A549 (cell line): Measurements from ENCODE around the gene ADD3. TPM values are rescaled to one million over a fixed set of nuclear protein-coding genes. Genes with fewer than 3 reads are reported as not detected.
A peak's percentile ranks its signal among the peaks of the same experiment; 100 is the strongest.

ENCODE experiments used
- ATAC-seq, 2 experiments: fragments of 200-7000 bp in 1 of 2; fragments of >200 bp in 1 of 2; cut with Nextera tagmentation in 1 of 2; cut with Tn5 transposase in 1 of 2; 3 replicates each; pipeline versions ENCODE4 v1.8.0 to v1.9.1; 2018 to 2020; ENCODE audit warnings: mild to moderate bottlenecking in 1 of 2, moderate library complexity in 1 of 2
- CTCF ChIA-PET: fragments of 300-600 bp; sonication (Branson Sonifier 250); formaldehyde crosslinking; extraction: SDS; loops from one replicate; lab custom pipeline; 2021; ENCODE audit warnings: antibody characterized with exemption, inconsistent platforms; lab: Yijun Ruan, JAX
- POLR2A ChIA-PET: fragments of 350-600 bp; formaldehyde crosslinking; extraction: SDS; loops from one replicate; lab custom pipeline; 2021; ENCODE audit warnings: antibody characterized with exemption, inconsistent platforms; lab: Yijun Ruan, JAX
- DNase-seq, 2 experiments: peaks; one replicate each; pipeline versions ENCODE4 v3.0.0 to v3.0.0-alpha.2; 2011 to 2016; ENCODE audit warnings: low read depth in 1 of 2, low spot score in 1 of 2
- FAIRE-seq: peaks from 2 replicates; lab custom pipeline; 2011; peaks lifted over from hg19 to GRCh38; lab: Jason Lieb, UNC
- H3K27ac ChIP-seq, 2 experiments: fragments of >200 bp; sonication (Bioruptor Twin); formaldehyde crosslinking; 3 replicates each; pipeline ENCODE4 v1.5.1; 2016 to 2017
- H3K4me1 ChIP-seq: fragments of >200 bp; sonication (Bioruptor Twin); formaldehyde crosslinking; 3 replicates; pipeline ENCODE4 v1.6.1; 2016
- H3K4me2 ChIP-seq: fragments of >200 bp; sonication (Bioruptor Twin); formaldehyde crosslinking; 3 replicates; pipeline ENCODE4 v1.6.1; 2016
- H3K4me3 ChIP-seq: fragments of >200 bp; sonication (Bioruptor Twin); formaldehyde crosslinking; 3 replicates; pipeline ENCODE4 v1.5.1; 2016
- H3K9me3 ChIP-seq: fragments of >200 bp; sonication (Bioruptor Twin); formaldehyde crosslinking; 3 replicates; pipeline ENCODE4 v1.6.1; 2016
- CBX2 ChIP-seq: fragments of 200-600 bp; sonication (generic); IDR thresholded peaks from 2 replicates; pipeline ENCODE4 v1.6.1; 2016; ENCODE audit warnings: low read depth, mild to moderate bottlenecking, borderline replicate concordance
- CHD4 ChIP-seq: fragments of 200-600 bp; sonication (generic); IDR thresholded peaks from 2 replicates; pipeline ENCODE4 v1.6.1; 2016; ENCODE audit warnings: antibody characterized with exemption, mild to moderate bottlenecking, borderline replicate concordance
- EHF ChIP-seq: fragments of 250-450 bp; sonication (Bioruptor Pico); IDR thresholded peaks from 2 replicates; pipeline ENCODE4 v1.5.0; 2020; ENCODE audit warnings: mild to moderate bottlenecking
- EP300 ChIP-seq, 2 experiments: fragments of >200 bp; sonication (Bioruptor Twin); formaldehyde crosslinking; IDR thresholded peaks; 2 replicates in 1 of 2; 3 replicates in 1 of 2; pipeline ENCODE4 v1.6.1; 2016 to 2017
- ESRRA ChIP-seq: fragments of 150-350 bp; IDR thresholded peaks from 2 replicates; pipeline ENCODE4 v1.6.1; 2014; ENCODE audit warnings: mild to moderate bottlenecking, low read length, borderline replicate concordance
- FOSB ChIP-seq: fragments of 250-450 bp; sonication (Bioruptor Pico); IDR thresholded peaks from 2 replicates; pipeline ENCODE4 v1.5.0; 2020; ENCODE audit warnings: mild to moderate bottlenecking, moderate library complexity
- FOSL2 ChIP-seq, 2 experiments: fragments of 450-650 bp in 1 of 2; fragments of >200 bp in 1 of 2; sonication (Bioruptor Twin) in 1 of 2; formaldehyde crosslinking; IDR thresholded peaks; 2 replicates each; pipeline versions ENCODE4 v1.5.0 to v1.6.1; 2016 to 2020; ENCODE audit warnings: mild to moderate bottlenecking in 1 of 2, moderate library complexity in 1 of 2
- HDAC2 ChIP-seq: fragments of 200-600 bp; sonication (generic); IDR thresholded peaks from 2 replicates; pipeline ENCODE4 v1.6.1; 2016
- JUN ChIP-seq, 2 experiments: fragments of >200 bp; sonication (Bioruptor Twin); formaldehyde crosslinking; IDR thresholded peaks; 2 replicates in 1 of 2; 3 replicates in 1 of 2; pipeline ENCODE4 v1.6.1; 2016 to 2017
- KDM1A ChIP-seq: fragments of 200-600 bp; sonication (generic); IDR thresholded peaks from 2 replicates; pipeline ENCODE4 v1.6.1; 2016; ENCODE audit warnings: low read depth, mild to moderate bottlenecking
- KDM5A ChIP-seq: fragments of 200-600 bp; sonication (generic); IDR thresholded peaks from 2 replicates; pipeline ENCODE4 v1.6.1; 2016; ENCODE audit warnings: antibody characterized with exemption, mild to moderate bottlenecking
- NPAS2 ChIP-seq: fragments of 250-450 bp; sonication (Bioruptor Pico); IDR thresholded peaks from 2 replicates; pipeline ENCODE4 v1.8.0; 2022; ENCODE audit warnings: mild to moderate bottlenecking, moderate library complexity, borderline replicate concordance
- POLR2A ChIP-seq: IDR thresholded peaks from 2 replicates; pipeline ENCODE4 v1.6.1; 2012; ENCODE audit warnings: mild to moderate bottlenecking, low read length
- POLR2AphosphoS2 ChIP-seq: conservative IDR thresholded peaks from 2 replicates; pipeline ENCODE4 v1.6.1; 2012; ENCODE audit warnings: low read length, improper control_type of control experiment, inconsistent platforms
- RAD21 ChIP-seq, 2 experiments: fragments of >200 bp in 1 of 2; sonication (Bioruptor Twin) in 1 of 2; formaldehyde crosslinking in 1 of 2; IDR thresholded peaks in 1 of 2; conservative IDR thresholded peaks in 1 of 2; 2 replicates in 1 of 2; 3 replicates in 1 of 2; pipeline ENCODE4 v1.6.1; 2012 to 2018; ENCODE audit warnings: inconsistent platforms in 1 of 2
- RARB ChIP-seq: fragments of 250-450 bp; sonication (Bioruptor Pico); IDR thresholded peaks from 2 replicates; pipeline ENCODE4 v1.8.0; 2021; ENCODE audit warnings: mild to moderate bottlenecking, moderate library complexity
- RCOR1 ChIP-seq: fragments of 150-350 bp; IDR thresholded peaks from 2 replicates; pipeline ENCODE4 v1.6.1; 2014; ENCODE audit warnings: antibody characterized with exemption, low read length, low read depth
- SMC3 ChIP-seq: fragments of >200 bp; sonication (Bioruptor Twin); formaldehyde crosslinking; IDR thresholded peaks from 3 replicates; pipeline ENCODE4 v1.6.1; 2018; ENCODE audit warnings: inconsistent platforms
- TFCP2L1 ChIP-seq: fragments of 250-450 bp; sonication (Bioruptor Pico); IDR thresholded peaks from 2 replicates; pipeline ENCODE4 v1.5.0; 2021; ENCODE audit warnings: mild to moderate bottlenecking
- ZFP36 ChIP-seq: fragments of 450-650 bp; IDR thresholded peaks from 2 replicates; pipeline ENCODE4 v1.6.1; 2014; ENCODE audit warnings: borderline replicate concordance; ENCODE audit not compliant: partially characterized antibody
- ZSCAN20 ChIP-seq: fragments of 250-450 bp; sonication (Bioruptor Pico); IDR thresholded peaks from 2 replicates; pipeline ENCODE4 v1.8.0; 2022; ENCODE audit warnings: mild to moderate bottlenecking, moderate library complexity
- WGBS: methylation state at CpG from one replicate; pipeline ENCODE4 v1.1.6; 2017; ENCODE audit errors: missing lambda C conversion rate; 5-methylcytosine and 5-hydroxymethylcytosine counted together
- polyA plus RNA-seq, 4 experiments: library from polyadenylated mRNA; depleted of rRNA in 3 of 4; stranded (reverse); fragments of >200 nt; fragmentation: RNase III in 1 of 4; extraction: RNeasy Plus Mini Kit Qiagen cat#74134 plus additional on column Dnase treatment in 1 of 4; gene quantifications; 2 replicates in 3 of 4; 3 replicates in 1 of 4; pipeline ENCODE4 v1.2.3, GENCODE V29; 2011 to 2017
- TF ChIP-seq, protein P1 (sequence below): fragments of >200 bp; sonication (Bioruptor Twin); formaldehyde crosslinking; IDR thresholded peaks from 3 replicates; pipeline ENCODE4 v1.6.1; 2016
- TF ChIP-seq, protein P2 (sequence below): fragments of >200 bp; sonication (Bioruptor Twin); formaldehyde crosslinking; IDR thresholded peaks from 2 replicates; pipeline ENCODE4 v1.6.1; 2016

Gene ADD3
- polyA plus RNA-seq, 2 of the 4 experiments (the other 2 are of a cell fraction) = 9.8 to 48.2 TPM

DNA sequence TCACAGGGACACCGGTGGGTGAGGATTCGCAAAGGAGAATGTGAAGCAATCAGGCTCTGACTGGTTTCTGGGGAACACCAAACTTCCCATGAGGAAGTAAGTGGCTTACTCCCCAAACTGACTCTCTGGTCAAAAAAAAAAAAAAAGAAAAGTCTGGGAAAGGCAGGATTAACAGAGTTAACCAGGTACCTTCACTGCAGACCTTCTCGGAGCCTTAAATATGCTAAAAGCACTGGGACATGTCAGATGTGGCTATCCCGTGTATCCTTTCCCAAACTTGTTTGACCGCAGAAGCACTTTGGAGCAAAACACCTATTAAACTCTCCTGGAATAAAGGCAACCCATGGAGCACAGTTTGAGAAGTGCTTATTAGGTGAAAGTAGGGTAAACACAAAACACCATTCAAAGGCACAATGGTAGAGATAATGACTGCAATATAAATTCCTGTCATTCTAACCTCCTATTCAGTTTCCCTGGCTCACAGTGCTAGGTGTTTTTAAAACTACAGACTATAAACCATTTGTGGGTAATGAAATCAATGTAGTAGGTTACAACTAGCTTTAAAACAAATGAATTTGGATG, 155.5 kb downstream of the ADD3 start:
- peak in 1 of 2 experiments; percentile 25; a peak in 2 of 6 replicates for ATAC-seq
- peaks cover 2% of the 10 kb centered on the region; the same call in 1 of the 3 replicates for H3K9me3 ChIP-seq
- 60% methylated on average over 5 of the region's 5 CpGs for WGBS
- ChIA-PET POLR2A (no interaction called here), CTCF (interaction anchor here (1.1 to 3.2 kb wide), 4 partner anchors 25 to 116 kb away, joined by 3 to 14 read pairs (median 7); no protein-coding TSS in a partner anchor)
- TF ChIP-seq JUN (IDR thresholded peaks at IDR 0.05) (no peak), ZSCAN20 (CRISPR knock-in tag) (no peak), CBX2 (no peak), EHF (CRISPR knock-in tag) (no peak), EP300 (IDR thresholded peaks at IDR 0.05) (no peak), CHD4 (no peak), SMC3 (no peak)
- TF ChIP-seq, protein P1, sequence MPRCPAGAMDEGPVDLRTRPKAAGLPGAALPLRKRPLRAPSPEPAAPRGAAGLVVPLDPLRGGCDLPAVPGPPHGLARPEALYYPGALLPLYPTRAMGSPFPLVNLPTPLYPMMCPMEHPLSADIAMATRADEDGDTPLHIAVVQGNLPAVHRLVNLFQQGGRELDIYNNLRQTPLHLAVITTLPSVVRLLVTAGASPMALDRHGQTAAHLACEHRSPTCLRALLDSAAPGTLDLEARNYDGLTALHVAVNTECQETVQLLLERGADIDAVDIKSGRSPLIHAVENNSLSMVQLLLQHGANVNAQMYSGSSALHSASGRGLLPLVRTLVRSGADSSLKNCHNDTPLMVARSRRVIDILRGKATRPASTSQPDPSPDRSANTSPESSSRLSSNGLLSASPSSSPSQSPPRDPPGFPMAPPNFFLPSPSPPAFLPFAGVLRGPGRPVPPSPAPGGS = no peak
- no peak overlapping the region for H3K27ac ChIP-seq
- FAIRE-seq = no peak
- no peak for DNase-seq
- H3K4me1 ChIP-seq = no peaks in the 10 kb centered on the region
- no peak overlapping the region for H3K4me3 ChIP-seq
- H3K4me2 ChIP-seq = no peak overlapping the region

DNA sequence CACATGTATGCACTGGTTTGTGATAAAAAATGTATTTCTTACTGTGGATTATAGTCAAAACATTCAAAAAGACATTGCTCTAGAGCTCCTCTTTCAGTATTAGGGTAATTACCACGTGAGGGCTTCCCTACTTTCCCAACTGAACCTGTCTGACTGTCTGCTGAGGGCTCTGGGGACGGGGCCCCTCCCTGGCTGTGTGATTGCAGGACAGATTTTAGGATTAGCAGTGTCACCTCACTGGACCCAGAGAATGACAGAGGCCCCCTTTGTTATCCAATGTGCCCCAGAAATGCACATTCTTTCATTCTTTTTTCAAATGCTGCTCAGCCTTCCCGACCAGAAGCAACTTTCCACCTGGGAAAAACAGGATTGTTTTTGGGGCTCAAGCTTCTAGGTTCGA, 156.1 kb downstream of the ADD3 start:
- H3K4me3 ChIP-seq = no peak overlapping the region
- CTCF ChIA-PET = interaction anchor here (1.1 to 3.2 kb wide), 3 partner anchors 26 to 115 kb away, joined by 3 to 14 read pairs (median 10); no protein-coding TSS in a partner anchor
- H3K4me2 ChIP-seq = no peak overlapping the region
- ATAC-seq = no peak
- POLR2A ChIA-PET = no interaction called here
- no peak overlapping the region for H3K27ac ChIP-seq
- no peak for FAIRE-seq
- WGBS = 17% methylated on average over 4 of the region's 4 CpGs
- peaks cover 2% of the 10 kb centered on the region; the same call in 1 of the 3 replicates for H3K9me3 ChIP-seq
- TF ChIP-seq NPAS2 (CRISPR knock-in tag) = no peak
- TF ChIP-seq JUN (IDR thresholded peaks at IDR 0.05) = no peak
- no peaks in the 10 kb centered on the region for H3K4me1 ChIP-seq
- no peak for DNase-seq

DNA sequence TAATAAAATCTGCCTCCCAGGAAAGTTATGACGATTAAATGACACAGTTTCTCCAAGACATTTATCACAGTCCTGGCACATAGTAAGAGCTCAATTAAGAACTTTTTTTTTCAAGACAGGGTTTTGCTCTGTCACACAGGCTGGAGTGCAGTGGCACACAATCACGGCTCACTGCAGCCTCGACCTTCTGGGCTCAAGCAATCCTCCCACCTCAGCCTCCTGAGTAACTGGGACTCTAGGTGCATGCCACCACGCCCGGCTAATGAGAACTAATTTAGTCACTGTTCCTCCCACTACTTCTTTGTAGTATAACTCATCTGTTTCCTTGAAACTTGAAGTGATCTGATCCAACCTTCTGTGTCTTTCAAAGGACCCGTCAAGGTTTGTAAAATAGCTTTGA, 157.5 kb downstream of the ADD3 start:
- DNase-seq = no peak
- no peak overlapping the region for H3K4me3 ChIP-seq
- 44% methylated on average over 6 of the region's 6 CpGs for WGBS
- no peak for ATAC-seq
- H3K4me1 ChIP-seq = 0 out of 3 replicates have a peak, but pooled peaks cover under 1% of the 10 kb centered on the region
- H3K4me2 ChIP-seq = no peak overlapping the region
- FAIRE-seq = no peak
- ChIA-PET POLR2A (no interaction called here), CTCF (interaction anchor here (0.6 to 3.2 kb wide), 4 partner anchors 24 to 703 kb away, joined by 3 to 14 read pairs (median 7); no protein-coding TSS in a partner anchor)
- H3K27ac ChIP-seq = no peak overlapping the region
- no peak for TF ChIP-seq POLR2AphosphoS2
- TF ChIP-seq, protein P1 = no peak
- no peak for TF ChIP-seq EHF (CRISPR knock-in tag)
- no peak for TF ChIP-seq RCOR1
- peaks cover 2% of the 10 kb centered on the region; the same call in 1 of the 3 replicates for H3K9me3 ChIP-seq

DNA sequence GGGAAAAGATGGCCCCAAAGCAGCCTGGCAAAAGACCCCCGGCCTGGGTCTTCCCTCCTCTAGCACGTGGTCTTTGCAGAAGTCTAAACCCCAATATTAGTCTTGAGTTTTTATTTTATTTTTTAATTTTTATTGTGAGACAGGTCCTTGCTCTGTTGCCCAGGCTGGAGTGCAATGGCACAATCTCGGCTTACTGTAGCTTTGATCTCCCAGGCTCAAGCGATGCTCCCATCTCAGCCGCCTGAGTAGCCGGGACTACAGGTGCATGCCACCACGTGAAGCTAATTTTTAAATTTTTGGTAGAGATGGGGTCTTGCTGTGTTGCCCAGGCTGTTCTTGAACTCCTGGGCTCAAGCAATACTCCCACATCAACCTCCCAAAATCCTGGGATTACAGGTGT, 159.4 kb downstream of the ADD3 start:
- H3K9me3 ChIP-seq = no peaks in the 10 kb centered on the region
- H3K4me1 ChIP-seq = peaks cover 10% of the 10 kb centered on the region; the same call in 1 of the 3 replicates
- CTCF ChIA-PET = interaction anchor here (0.6 to 1.8 kb wide), 4 partner anchors 30 to 283 kb away, joined by 3 to 5 read pairs (median 4); no protein-coding TSS in a partner anchor
- DNase-seq (no peak), FAIRE-seq (no peak), ATAC-seq (no peak)
- no peak overlapping the region for H3K4me2 ChIP-seq
- H3K27ac ChIP-seq = no peak overlapping the region
- POLR2A ChIA-PET = no interaction called here
- 64% methylated on average over 7 of the region's 7 CpGs for WGBS
- H3K4me3 ChIP-seq = no peak overlapping the region
- TF ChIP-seq HDAC2 (no peak), NPAS2 (CRISPR knock-in tag) (no peak), ESRRA (no peak), RAD21 (conservative IDR thresholded peaks at IDR 0.05 in 1 of 2, IDR thresholded peaks at IDR 0.05 in 1 of 2) (no peak), FOSB (CRISPR knock-in tag) (no peak), FOSL2 (IDR thresholded peaks at IDR 0.05) (no peak), FOSL2 (CRISPR knock-in tag; IDR thresholded peaks at IDR 0.05) (no peak), CBX2 (no peak), CHD4 (no peak), POLR2A (no peak), RARB (no peak), KDM5A (no peak), TFCP2L1 (CRISPR knock-in tag) (no peak), KDM1A (no peak), ZFP36 (no peak), ZSCAN20 (CRISPR knock-in tag) (no peak)
- TF ChIP-seq, protein P2, sequence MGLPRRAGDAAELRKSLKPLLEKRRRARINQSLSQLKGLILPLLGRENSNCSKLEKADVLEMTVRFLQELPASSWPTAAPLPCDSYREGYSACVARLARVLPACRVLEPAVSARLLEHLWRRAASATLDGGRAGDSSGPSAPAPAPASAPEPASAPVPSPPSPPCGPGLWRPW = no peak
